Sigmoid colon (tissue), 4 donors: Measurements from ENCODE around the gene MKNK1.

Experiments
- CTCF ChIP-seq, 4 experiments: fragments of 450-650 bp in 3 of 4; fragments of 200-600 bp in 1 of 4; IDR thresholded peaks; one replicate each; pipeline ENCODE4 v1.5.1; 2016 to 2019; ENCODE audit warnings: antibody characterized with exemption in 4 of 4, mild to moderate bottlenecking in 3 of 4, moderate library complexity in 2 of 4
- EP300 ChIP-seq, 4 donors: sonication (generic); formaldehyde crosslinking; IDR thresholded peaks; one replicate each; pipeline ENCODE4 v1.6.1; 2017; ENCODE audit warnings: antibody characterized with exemption in 4 of 4
- POLR2A ChIP-seq, 2 donors: fragments of 450-650 bp; IDR thresholded peaks; one replicate each; pipeline ENCODE4 v1.6.1; 2016; ENCODE audit warnings: antibody characterized with exemption in 2 of 2, mild to moderate bottlenecking in 2 of 2, moderate library complexity in 2 of 2

GRCh38 chr1:46596036-46596435, 8.0 kb downstream of the MKNK1 start:
- TF ChIP-seq POLR2A (IDR thresholded peaks at IDR 0.05) (no peak), CTCF (IDR thresholded peaks at IDR 0.05) (no peak), EP300 (IDR thresholded peaks at IDR 0.05) (no peak)
